Brain microvascular endothelial cell (primary cell): ENCODE data around the gene BTN2A1.
"Not testable (repeated sequence)": the region's sequence is repeated elsewhere in the genome, so short reads cannot be mapped to it uniquely, and the experiment has no call there.

ENCODE experiments used
- DNase-seq: peaks from one replicate; pipeline ENCODE4 v3.0.0-alpha.2; 2020
- H3K27ac ChIP-seq: fragments of 250-450 bp; sonication (Bioruptor Pico); 2 replicates; pipeline ENCODE4 v1.5.1; 2020; ENCODE audit warnings: mild to moderate bottlenecking, moderate library complexity
- H3K27me3 ChIP-seq: fragments of 250-450 bp; sonication (Bioruptor Pico); replicated peaks from 2 replicates; pipeline ENCODE4 v1.5.1; 2020; ENCODE audit warnings: mild to moderate bottlenecking
- H3K36me3 ChIP-seq: fragments of 250-450 bp; sonication (Bioruptor Pico); replicated peaks from 2 replicates; pipeline ENCODE4 v1.5.1; 2020; ENCODE audit warnings: mild to moderate bottlenecking
- H3K4me3 ChIP-seq: 2 replicates; pipeline ENCODE4 v1.5.1; 2011; ENCODE audit warnings: low read depth, mild to moderate bottlenecking, control low read depth, low read length, moderate library complexity
- CTCF ChIP-seq: IDR thresholded peaks from 2 replicates; pipeline ENCODE4 v1.5.1; 2011; ENCODE audit warnings: low read depth, mild to moderate bottlenecking, moderate library complexity, low read length, control low read depth, inconsistent platforms; ENCODE audit errors: missing control alignments
- in situ Hi-C: cut with HindIII; loops from 2 replicates; pipeline ENCODE4 v1.10.0; 2017; ENCODE audit warnings: low sequenced_read_pairs, low pct_ligation_motif_present

BTN2A1 gene

GRCh38 chr6:26457264-26457805, 420 bp upstream of the BTN2A1 start:
- H3K4me3 ChIP-seq: peak overlapping the region; percentile 95
- in situ Hi-C loops: no loop called here
- DNase-seq: no peak
- TF ChIP-seq CTCF: no peak
- peaks cover 16% of the 10 kb centered on the region for H3K36me3 ChIP-seq
- no peaks in the 10 kb centered on the region for H3K27me3 ChIP-seq
- peak overlapping the region; percentile 80 for H3K27ac ChIP-seq

DNA sequence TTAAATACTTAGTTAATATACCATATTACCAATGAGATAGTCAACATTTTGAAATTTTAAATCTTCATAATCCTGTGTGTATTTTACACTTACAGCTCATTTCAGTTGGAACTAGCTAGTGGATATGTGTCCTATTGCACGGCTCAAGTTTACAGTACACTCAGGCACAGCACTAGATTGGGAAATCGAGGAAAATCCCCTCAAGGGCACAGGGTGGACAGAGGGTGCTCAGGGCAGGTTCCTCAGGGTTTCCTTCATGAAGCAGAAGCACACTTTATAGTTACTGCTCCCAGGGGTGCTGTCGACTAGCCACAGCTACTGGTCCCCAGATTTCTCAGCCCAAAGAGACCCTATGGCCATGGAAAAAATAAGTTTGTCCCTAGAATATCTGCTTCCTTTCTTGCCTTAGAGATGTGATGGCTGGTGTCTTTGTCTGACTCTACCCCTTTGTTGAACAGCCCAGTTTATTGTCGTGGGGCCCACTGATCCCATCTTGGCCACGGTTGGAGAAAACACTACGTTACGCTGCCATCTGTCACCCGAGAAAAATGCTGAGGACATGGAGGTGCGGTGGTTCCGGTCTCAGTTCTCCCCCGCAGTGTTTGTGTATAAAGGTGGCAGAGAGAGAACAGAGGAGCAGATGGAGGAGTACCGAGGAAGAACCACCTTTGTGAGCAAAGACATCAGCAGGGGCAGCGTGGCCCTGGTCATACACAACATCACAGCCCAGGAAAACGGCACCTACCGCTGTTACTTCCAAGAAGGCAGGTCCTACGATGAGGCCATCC, 1.5 kb downstream of the BTN2A1 start:
- in situ Hi-C loops: no loop called here
- no peak for TF ChIP-seq CTCF
- H3K27ac ChIP-seq: no peak overlapping the region
- H3K27me3 ChIP-seq: no peaks in the 10 kb centered on the region
- H3K36me3 ChIP-seq: peaks cover 33% of the 10 kb centered on the region
- DNase-seq: no peak
- peak overlapping the region; percentile 15 for H3K4me3 ChIP-seq

- H3K36me3 ChIP-seq: peaks cover 50% of the 10 kb centered on the region
Observed at GRCh38 chr6:26461353-26461752, 3.6 kb downstream of the BTN2A1 start.

DNA sequence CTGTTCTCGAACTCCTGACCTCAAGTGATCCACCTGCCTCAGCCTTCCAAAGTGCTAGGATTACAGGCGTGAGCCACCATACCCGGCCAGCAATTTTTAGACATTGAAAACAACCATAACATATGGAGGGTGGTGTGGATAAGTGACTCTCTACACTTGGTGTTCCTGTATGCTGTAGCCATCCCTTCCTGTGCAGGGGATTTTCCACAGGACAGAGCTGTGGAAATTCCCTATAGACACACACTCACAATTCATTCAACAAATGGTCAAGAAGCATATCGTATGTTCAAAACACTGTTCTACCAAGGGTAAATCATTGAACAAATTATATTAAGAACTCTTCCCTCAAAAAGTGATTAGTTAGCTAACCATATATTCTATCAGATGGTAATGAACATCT, 6.3 kb downstream of the BTN2A1 start:
- Histone ChIP-seq H3K36me3 (peaks cover 76% of the 10 kb centered on the region), H3K4me3 (no peak overlapping the region), H3K27me3 (no peaks in the 10 kb centered on the region), H3K27ac (no peak overlapping the region)
- in situ Hi-C loops: no loop called here
- no peak for TF ChIP-seq CTCF
- no peak for DNase-seq

More at GRCh38 chr6:26461353-26461752, 3.6 kb downstream of the BTN2A1 start:
- DNase-seq, H3K27ac ChIP-seq, H3K27me3 ChIP-seq, H3K4me3 ChIP-seq, in situ Hi-C loops: not testable (repeated sequence)

DNA sequence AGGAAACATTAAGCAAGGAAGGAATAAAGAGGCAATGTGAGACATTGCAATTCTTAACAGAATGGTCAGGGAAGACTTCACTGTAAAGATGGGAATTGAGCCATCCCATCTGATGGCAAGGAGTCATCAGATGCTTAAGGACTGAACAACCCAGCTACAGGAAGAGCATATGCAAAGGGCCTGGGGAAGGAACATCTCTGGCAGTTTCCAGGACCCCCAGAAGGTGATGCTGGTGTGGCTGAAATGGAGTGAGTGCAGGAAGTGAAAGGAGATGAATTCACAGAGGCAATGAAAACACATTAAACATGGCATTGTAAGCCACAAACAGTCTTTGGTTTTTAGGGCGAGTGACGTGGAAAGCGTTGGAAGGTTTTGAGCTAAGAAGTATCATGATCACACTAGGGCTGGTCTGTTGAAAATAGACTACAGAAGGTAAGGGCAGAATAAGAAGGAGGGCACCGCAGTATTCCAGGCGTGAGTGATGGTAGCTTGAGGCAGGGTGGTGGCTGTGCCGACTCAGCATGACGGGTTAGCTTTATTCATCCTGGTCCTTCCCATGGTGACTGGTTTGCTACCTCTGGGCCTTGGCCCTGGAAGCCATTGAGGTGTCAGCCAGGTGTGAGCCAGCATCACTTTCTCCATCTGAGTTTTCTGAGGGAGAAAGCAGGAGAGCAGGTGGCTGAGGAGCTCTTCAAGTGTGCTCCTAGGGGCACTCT, 6.8 kb downstream of the BTN2A1 start:
- no peak for TF ChIP-seq CTCF
- DNase-seq: no peak
- no peak overlapping the region for H3K27ac ChIP-seq
- in situ Hi-C loops: no loop called here
- H3K36me3 ChIP-seq: peaks cover 75% of the 10 kb centered on the region
- no peaks in the 10 kb centered on the region for H3K27me3 ChIP-seq
- H3K4me3 ChIP-seq: no peak overlapping the region

DNA sequence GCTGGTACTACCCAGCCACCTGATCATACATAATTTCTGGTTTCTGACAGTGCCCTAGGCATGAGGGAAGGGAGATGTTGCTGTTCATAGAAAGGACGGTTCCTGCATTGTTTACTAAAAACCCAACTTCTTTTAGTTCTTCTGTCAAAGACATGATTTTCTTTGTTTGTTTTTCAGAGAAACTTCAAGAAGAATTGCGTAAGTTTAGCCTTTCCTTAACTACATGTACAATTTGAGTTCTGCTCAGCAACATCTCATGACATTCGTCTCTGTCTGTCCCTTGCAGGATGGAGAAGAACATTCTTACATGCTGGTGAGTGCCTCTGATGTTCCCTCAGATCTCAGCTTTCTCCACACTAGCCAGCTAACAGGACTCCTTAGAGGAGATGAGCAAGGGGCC, 8.0 kb downstream of the BTN2A1 start:
- no peak for DNase-seq
- no peaks in the 10 kb centered on the region for H3K27me3 ChIP-seq
- in situ Hi-C loops: no loop called here
- H3K36me3 ChIP-seq: peaks cover 73% of the 10 kb centered on the region
- no peak for TF ChIP-seq CTCF
- no peak overlapping the region for H3K27ac ChIP-seq
- no peak overlapping the region for H3K4me3 ChIP-seq
